MM.1S (cell line): ENCODE measurements around the gene KCNH8.

Source experiments
- DNase-seq: peaks from one replicate; pipeline ENCODE4 v3.0.0-alpha.2; 2015
- H2AFZ ChIP-seq: fragments of 300-600 bp; sonication (generic); 2 replicates; pipeline ENCODE4 v1.6.0; 2016; ENCODE audit warnings: antibody characterized with exemption, low read length
- H3F3A ChIP-seq: fragments of 300-600 bp; sonication (generic); 2 replicates; pipeline ENCODE4 v1.6.1; 2016; ENCODE audit warnings: mild to moderate bottlenecking, antibody characterized with exemption, low read length, moderate library complexity, mixed read lengths; ENCODE audit not compliant: insufficient read depth
- H3K27ac ChIP-seq: fragments of 300-600 bp; sonication (generic); 2 replicates; pipeline ENCODE4 v1.5.1; 2016; ENCODE audit warnings: mild to moderate bottlenecking, low read length
- H3K27me3 ChIP-seq: fragments of 300-600 bp; sonication (generic); replicated peaks from 2 replicates; pipeline ENCODE4 v1.6.0; 2016; ENCODE audit warnings: low read length; ENCODE audit not compliant: insufficient read depth
- H3K36me3 ChIP-seq: fragments of 300-600 bp; sonication (generic); replicated peaks from 2 replicates; pipeline ENCODE4 v1.6.1; 2016; ENCODE audit warnings: mild to moderate bottlenecking, low read length, mixed read lengths; ENCODE audit not compliant: insufficient read depth
- H3K4me1 ChIP-seq: fragments of 300-600 bp; sonication (generic); 2 replicates; pipeline ENCODE4 v1.6.1; 2016; ENCODE audit warnings: low read length, mixed read lengths
- H3K4me2 ChIP-seq: fragments of 300-600 bp; sonication (generic); 2 replicates; pipeline ENCODE4 v1.6.0; 2016; ENCODE audit warnings: low read depth, low read length
- H3K4me3 ChIP-seq: fragments of 300-600 bp; sonication (generic); 2 replicates; pipeline ENCODE4 v1.5.1; 2016; ENCODE audit warnings: low read length, mixed read lengths
- H3K79me2 ChIP-seq: fragments of 300-600 bp; sonication (generic); 2 replicates; pipeline ENCODE4 v1.6.1; 2016; ENCODE audit warnings: mixed run types, low read length, mixed read lengths
- H3K9ac ChIP-seq: fragments of 300-600 bp; sonication (generic); 2 replicates; pipeline ENCODE4 v1.6.1; 2016; ENCODE audit warnings: low read length, mixed read lengths
- H3K9me2 ChIP-seq: fragments of 300-600 bp; sonication (generic); replicated peaks from 2 replicates; pipeline ENCODE4 v1.6.1; 2016; ENCODE audit warnings: mild to moderate bottlenecking, low read length, mixed read lengths; ENCODE audit not compliant: insufficient read depth
- H3K9me3 ChIP-seq: fragments of 300-600 bp; sonication (generic); replicated peaks from 2 replicates; pipeline ENCODE4 v1.6.1; 2016; ENCODE audit warnings: mild to moderate bottlenecking, low read length, mixed read lengths; ENCODE audit not compliant: insufficient read depth
- H4K20me1 ChIP-seq: fragments of 300-600 bp; sonication (generic); 2 replicates; pipeline ENCODE4 v1.6.1; 2016; ENCODE audit warnings: mild to moderate bottlenecking, low read length, moderate library complexity, mixed read lengths; ENCODE audit not compliant: insufficient read depth
- CTCF ChIP-seq: fragments of 300-600 bp; sonication (generic); IDR thresholded peaks from 2 replicates; pipeline ENCODE4 v1.5.1; 2016; ENCODE audit warnings: antibody characterized with exemption, low read length, mixed read lengths
- EZH2 ChIP-seq: fragments of 300-600 bp; sonication (generic); optimal IDR thresholded peaks from 2 replicates; pipeline ENCODE3; 2017; ENCODE audit warnings: low read depth, mild to moderate bottlenecking, antibody characterized with exemption, low read length, mixed read lengths
- EZH2phosphoT487 ChIP-seq: fragments of 300-600 bp; sonication (generic); IDR thresholded peaks from 2 replicates; pipeline ENCODE4 v1.6.1; 2018; ENCODE audit warnings: antibody characterized with exemption, low read length

The KCNH8 gene

GRCh38 chr3:19273091-19273490 lies 124.8 kb downstream of the KCNH8 start:
- no peaks in the 10 kb centered on the region for H3K4me1 ChIP-seq
- no peak for TF ChIP-seq CTCF
- no peak for TF ChIP-seq EZH2
- no peak for TF ChIP-seq EZH2phosphoT487
- no peaks in the 10 kb centered on the region for H3K9me2 ChIP-seq
- H3K9me3 ChIP-seq, result no peaks in the 10 kb centered on the region
- H2AFZ ChIP-seq, result no peak overlapping the region
- H3K36me3 ChIP-seq, result no peaks in the 10 kb centered on the region
- no peaks in the 10 kb centered on the region for H3K27me3 ChIP-seq
- H3K4me2 ChIP-seq, result no peak overlapping the region
- no peaks in the 10 kb centered on the region for H3K79me2 ChIP-seq
- no peak for DNase-seq
- H3K27ac ChIP-seq, result no peak overlapping the region
- H3K9ac ChIP-seq, result no peak overlapping the region
- H3F3A ChIP-seq, result no peaks in the 10 kb centered on the region
- no peak overlapping the region for H3K4me3 ChIP-seq
- H4K20me1 ChIP-seq, result no peaks in the 10 kb centered on the region

- Histone ChIP-seq H3K27ac (no peak overlapping the region), H3K9ac (no peak overlapping the region), H3K9me3 (no peaks in the 10 kb centered on the region), H3K4me1 (no peaks in the 10 kb centered on the region), H3K36me3 (no peaks in the 10 kb centered on the region), H3K9me2 (no peaks in the 10 kb centered on the region), H3F3A (no peaks in the 10 kb centered on the region), H4K20me1 (no peaks in the 10 kb centered on the region), H3K27me3 (no peaks in the 10 kb centered on the region), H3K79me2 (no peaks in the 10 kb centered on the region), H2AFZ (no peak overlapping the region), H3K4me3 (no peak overlapping the region), H3K4me2 (no peak overlapping the region)
- no peak for DNase-seq
- TF ChIP-seq EZH2 (no peak), CTCF (no peak), EZH2phosphoT487 (no peak)
Measured at GRCh38 chr3:19274576-19274975, 126.3 kb downstream of the KCNH8 start.

GRCh38 chr3:19284974-19285373 lies 136.7 kb downstream of the KCNH8 start:
- Histone ChIP-seq H3F3A (no peaks in the 10 kb centered on the region), H3K27me3 (no peaks in the 10 kb centered on the region), H3K4me2 (no peak overlapping the region), H3K36me3 (no peaks in the 10 kb centered on the region), H3K9ac (no peak overlapping the region), H3K9me3 (no peaks in the 10 kb centered on the region), H3K9me2 (no peaks in the 10 kb centered on the region), H2AFZ (no peak overlapping the region), H3K4me1 (no peaks in the 10 kb centered on the region), H4K20me1 (no peaks in the 10 kb centered on the region), H3K79me2 (no peaks in the 10 kb centered on the region), H3K27ac (no peak overlapping the region), H3K4me3 (no peak overlapping the region)
- no peak for DNase-seq
- TF ChIP-seq EZH2 (no peak), EZH2phosphoT487 (no peak), CTCF (no peak)
